ENCODE results near the gene KIF26A. TPM values are rescaled to one million over a fixed set of nuclear protein-coding genes. Genes with fewer than 3 reads are reported as not detected.

Gene KIF26A
- total and polyA plus RNA-seq, 10 donors, result 0.72 to 21.9 (median 9.2) TPM

DNA sequence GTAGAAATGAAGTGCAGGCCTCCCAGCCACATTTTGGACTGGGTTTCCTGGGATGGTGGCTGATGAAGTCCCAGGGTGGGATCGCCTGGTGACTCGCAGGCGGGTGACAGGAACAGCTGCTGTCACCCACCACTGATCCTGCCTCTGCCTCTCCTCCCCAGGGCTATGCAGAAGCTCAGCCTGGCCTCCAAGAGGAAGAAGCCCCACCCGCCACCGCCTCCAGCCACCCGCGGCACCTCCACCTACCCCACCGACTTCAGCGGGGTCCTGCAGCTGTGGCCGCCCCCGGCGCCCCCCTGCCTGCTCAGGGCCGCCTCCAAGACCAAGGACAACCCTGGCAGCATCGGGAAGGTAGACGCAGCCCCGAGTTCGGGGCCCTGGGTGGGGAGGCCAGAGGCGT lies 28.3 kb downstream of the KIF26A start:
- TF ChIP-seq POLR2AphosphoS5 (IDR thresholded peaks at IDR 0.05) (no peak), POLR2A (IDR thresholded peaks at IDR 0.05) (no peak)
- TF ChIP-seq, protein P1, sequence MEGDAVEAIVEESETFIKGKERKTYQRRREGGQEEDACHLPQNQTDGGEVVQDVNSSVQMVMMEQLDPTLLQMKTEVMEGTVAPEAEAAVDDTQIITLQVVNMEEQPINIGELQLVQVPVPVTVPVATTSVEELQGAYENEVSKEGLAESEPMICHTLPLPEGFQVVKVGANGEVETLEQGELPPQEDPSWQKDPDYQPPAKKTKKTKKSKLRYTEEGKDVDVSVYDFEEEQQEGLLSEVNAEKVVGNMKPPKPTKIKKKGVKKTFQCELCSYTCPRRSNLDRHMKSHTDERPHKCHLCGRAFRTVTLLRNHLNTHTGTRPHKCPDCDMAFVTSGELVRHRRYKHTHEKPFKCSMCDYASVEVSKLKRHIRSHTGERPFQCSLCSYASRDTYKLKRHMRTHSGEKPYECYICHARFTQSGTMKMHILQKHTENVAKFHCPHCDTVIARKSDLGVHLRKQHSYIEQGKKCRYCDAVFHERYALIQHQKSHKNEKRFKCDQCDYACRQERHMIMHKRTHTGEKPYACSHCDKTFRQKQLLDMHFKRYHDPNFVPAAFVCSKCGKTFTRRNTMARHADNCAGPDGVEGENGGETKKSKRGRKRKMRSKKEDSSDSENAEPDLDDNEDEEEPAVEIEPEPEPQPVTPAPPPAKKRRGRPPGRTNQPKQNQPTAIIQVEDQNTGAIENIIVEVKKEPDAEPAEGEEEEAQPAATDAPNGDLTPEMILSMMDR (IDR thresholded peaks at IDR 0.05 in 8 of 11, conservative IDR thresholded peaks at IDR 0.05 in 3 of 11), result no peak
- no peaks in the 10 kb centered on the region for H3K9me3 ChIP-seq
- WGBS, 5 donors, result 55 to 80% (median 76%) methylated on average over 8 to 18 of the region's 18 CpGs
- intact Hi-C loops (cut with DNase I; ENCODE audit: low total_unique reads), result no loop called here
- DNase-seq, result no peak
- no peak overlapping the region for H3K27ac ChIP-seq
- H3K27me3 ChIP-seq (replicated peaks in 1 of 7), result peaks cover 0 to 8% (median 0%) of the 10 kb centered on the region in 7 donors
- H3K36me3 ChIP-seq, result peaks cover 0 to 10% (median 0%) of the 10 kb centered on the region in 6 donors
- H3K4me3 ChIP-seq, result no peak overlapping the region
- peaks cover 0 to 26% (median 11%) of the 10 kb centered on the region in 6 donors for H3K4me1 ChIP-seq

DNA sequence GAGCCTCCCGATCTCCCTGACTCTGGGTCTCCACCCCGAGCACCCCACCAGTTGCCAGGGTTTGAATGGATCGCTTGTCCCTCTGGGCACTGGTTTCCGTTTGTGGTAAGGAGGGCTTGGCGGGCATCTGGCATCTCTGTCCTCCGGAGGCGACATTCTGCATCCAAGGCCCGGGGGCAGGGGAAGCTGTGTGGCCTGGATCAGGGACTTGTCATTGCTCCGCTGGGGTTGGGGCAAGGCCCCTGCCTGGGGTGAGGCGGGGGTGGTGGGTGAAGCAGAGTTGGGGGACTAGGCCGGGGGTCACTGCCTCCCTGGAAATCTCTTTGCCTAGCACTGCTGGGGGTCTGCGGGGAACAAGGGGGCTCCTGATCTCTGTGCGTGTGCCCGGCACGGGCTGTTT lies 30.2 kb downstream of the KIF26A start:
- TF ChIP-seq, protein P1 (IDR thresholded peaks at IDR 0.05 in 8 of 11, conservative IDR thresholded peaks at IDR 0.05 in 3 of 11), result no peak
- TF ChIP-seq POLR2A (IDR thresholded peaks at IDR 0.05), result no peak
- TF ChIP-seq POLR2AphosphoS5 (IDR thresholded peaks at IDR 0.05), result no peak
- intact Hi-C loops (cut with DNase I; ENCODE audit: low total_unique reads), result no loop called here
- H3K4me1 ChIP-seq, result peaks cover 0 to 22% (median 6%) of the 10 kb centered on the region in 6 donors
- H3K9me3 ChIP-seq, result no peaks in the 10 kb centered on the region
- no peak for DNase-seq
- H3K36me3 ChIP-seq, result peaks cover 0 to 20% (median 0%) of the 10 kb centered on the region in 6 donors
- no peak overlapping the region for H3K4me3 ChIP-seq
- no peak overlapping the region for H3K27ac ChIP-seq
- 88 to 94% (median 93%) methylated on average over 11 to 15 of the region's 15 CpGs for WGBS, 5 donors
- peaks cover 0 to 8% (median 0%) of the 10 kb centered on the region in 7 donors for H3K27me3 ChIP-seq (replicated peaks in 1 of 7)

DNA sequence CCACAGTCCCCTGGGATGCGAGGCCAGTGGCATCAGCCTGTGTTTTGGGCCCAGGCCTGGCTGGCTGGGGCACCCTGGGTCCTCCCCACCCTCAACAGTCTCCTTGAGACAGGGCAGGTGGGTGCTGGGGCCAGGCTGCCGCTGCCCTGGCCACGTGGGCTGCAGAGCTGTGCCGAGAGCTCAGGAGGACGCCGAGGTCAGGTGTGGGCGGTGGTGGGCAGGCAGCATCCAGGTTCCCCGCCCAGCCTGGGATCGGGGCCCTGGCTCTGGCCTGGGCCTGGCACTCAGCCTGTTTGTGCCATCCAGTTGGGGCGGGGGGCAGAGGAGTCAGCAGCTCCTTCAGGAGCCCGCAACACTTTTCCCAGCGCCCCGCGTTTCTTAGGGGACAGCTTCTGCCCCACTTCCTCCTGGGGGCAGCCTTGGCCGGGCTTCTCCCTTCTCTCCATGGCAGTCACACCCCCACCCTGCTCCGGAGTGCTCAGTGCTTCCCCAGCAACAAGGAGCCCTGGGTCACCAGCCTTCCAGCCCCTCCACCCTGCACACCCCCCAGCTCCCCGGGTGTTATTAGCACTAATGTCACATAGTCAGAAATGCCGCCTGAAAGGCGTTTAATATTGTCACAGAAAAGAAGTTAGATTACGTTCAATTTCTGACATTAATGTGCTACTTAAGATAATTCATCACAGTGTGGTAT lies 30.8 kb downstream of the KIF26A start:
- Histone ChIP-seq H3K36me3 (peaks cover 0 to 25% (median 0%) of the 10 kb centered on the region in 6 donors), H3K9me3 (no peaks in the 10 kb centered on the region), H3K4me3 (no peak overlapping the region), H3K27ac (no peak overlapping the region), H3K27me3 (replicated peaks in 1 of 7) (peaks cover 0 to 8% (median 0%) of the 10 kb centered on the region in 7 donors), H3K4me1 (peaks cover 0 to 20% (median 6%) of the 10 kb centered on the region in 6 donors)
- no peak for DNase-seq
- 68 to 81% (median 77%) methylated on average over 6 to 20 of the region's 20 CpGs for WGBS, 5 donors
- intact Hi-C loops (cut with DNase I; ENCODE audit: low total_unique reads), result no loop called here
- TF ChIP-seq POLR2A (IDR thresholded peaks at IDR 0.05) (no peak), POLR2AphosphoS5 (IDR thresholded peaks at IDR 0.05) (no peak)
- TF ChIP-seq, protein P1 (IDR thresholded peaks at IDR 0.05 in 8 of 11, conservative IDR thresholded peaks at IDR 0.05 in 3 of 11), result no peak

DNA sequence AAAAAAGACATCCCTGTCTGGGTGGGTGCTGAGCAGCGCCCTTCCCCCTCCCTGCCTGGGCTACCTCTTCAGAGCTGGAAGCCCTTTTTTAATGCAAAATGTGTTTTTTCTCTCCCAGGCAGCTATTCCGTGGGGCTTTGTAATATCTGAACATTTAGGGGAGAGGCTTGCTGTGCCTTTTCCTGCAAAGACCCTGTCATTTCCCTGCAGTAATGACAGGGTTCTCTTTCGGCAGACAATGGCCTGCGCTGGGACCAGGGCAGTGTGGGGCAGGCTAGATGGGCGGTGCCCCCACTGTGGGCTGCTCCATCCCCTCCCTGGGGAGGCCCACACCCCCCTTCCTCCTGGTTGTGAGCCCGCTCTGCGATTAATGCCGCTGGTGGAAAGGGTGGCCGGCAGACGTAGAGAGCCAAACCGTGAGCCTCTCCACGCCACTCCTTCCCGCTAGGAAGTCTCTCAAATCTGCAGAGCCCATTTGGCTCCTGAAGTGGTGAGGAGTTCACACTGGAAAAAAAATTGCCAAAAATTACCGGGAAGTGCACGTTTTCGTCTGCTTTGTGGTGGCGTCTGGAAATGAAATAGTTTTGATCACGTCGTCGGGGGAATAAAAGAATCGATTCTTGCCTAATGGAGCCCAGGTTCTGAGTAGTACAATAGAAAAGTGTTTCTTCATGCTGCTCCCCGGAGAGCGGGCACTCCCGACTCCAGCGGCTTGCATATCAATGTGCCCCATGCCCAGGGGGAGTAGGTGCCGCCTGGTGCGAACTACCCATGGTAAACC lies 31.5 kb downstream of the KIF26A start:
- TF ChIP-seq POLR2A (IDR thresholded peaks at IDR 0.05), result no peak
- no peak for TF ChIP-seq POLR2AphosphoS5 (IDR thresholded peaks at IDR 0.05)
- TF ChIP-seq, protein P1 (IDR thresholded peaks at IDR 0.05 in 8 of 11, conservative IDR thresholded peaks at IDR 0.05 in 3 of 11), result no peak
- intact Hi-C loops (cut with DNase I; ENCODE audit: low total_unique reads), result no loop called here
- Histone ChIP-seq H3K4me1 (peaks cover 0 to 20% (median 6%) of the 10 kb centered on the region in 6 donors), H3K4me3 (no peak overlapping the region), H3K9me3 (no peaks in the 10 kb centered on the region), H3K27ac (no peak overlapping the region), H3K27me3 (replicated peaks in 1 of 7) (peaks cover 0 to 8% (median 0%) of the 10 kb centered on the region in 7 donors), H3K36me3 (peaks cover 0 to 31% (median 0%) of the 10 kb centered on the region in 6 donors)
- DNase-seq, result no peak
- WGBS, 5 donors, result 82 to 87% (median 85%) methylated on average over 21 to 27 of the region's 27 CpGs
